GM18909 (cell line): ENCODE measurements around the gene POLR1C.
"Not testable (repeated sequence)": the region's sequence is repeated elsewhere in the genome, so short reads cannot be mapped to it uniquely, and the experiment has no call there.

Experiments used
- ATAC-seq: cut with Tn5 transposase; IDR thresholded peaks from one replicate; pipeline ENCODE4 v1.9.1; 2021; ENCODE audit warnings: mild to moderate bottlenecking; ENCODE audit not compliant: unreplicated experiment, poor library complexity

POLR1C gene

DNA sequence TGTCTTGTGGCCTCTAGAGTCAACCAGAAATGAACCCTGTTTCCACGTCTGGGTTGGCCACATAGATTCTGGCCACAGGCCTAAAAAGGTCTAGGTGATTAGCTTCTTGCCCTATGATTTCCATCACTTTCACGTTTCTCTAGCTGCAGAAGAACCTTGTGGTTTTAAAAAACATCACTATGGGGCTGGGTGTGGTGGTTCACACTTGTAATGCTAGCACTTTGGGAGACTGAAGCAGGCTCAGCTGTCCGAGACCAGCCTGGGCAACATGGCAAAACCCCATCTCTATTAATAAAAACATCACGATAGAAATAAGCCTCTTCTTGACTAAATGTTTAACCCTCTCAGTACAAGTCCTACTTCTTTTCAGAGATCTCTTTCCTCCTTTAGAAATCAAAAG, 27.6 kb downstream of the POLR1C start:
- ATAC-seq = no peak

DNA sequence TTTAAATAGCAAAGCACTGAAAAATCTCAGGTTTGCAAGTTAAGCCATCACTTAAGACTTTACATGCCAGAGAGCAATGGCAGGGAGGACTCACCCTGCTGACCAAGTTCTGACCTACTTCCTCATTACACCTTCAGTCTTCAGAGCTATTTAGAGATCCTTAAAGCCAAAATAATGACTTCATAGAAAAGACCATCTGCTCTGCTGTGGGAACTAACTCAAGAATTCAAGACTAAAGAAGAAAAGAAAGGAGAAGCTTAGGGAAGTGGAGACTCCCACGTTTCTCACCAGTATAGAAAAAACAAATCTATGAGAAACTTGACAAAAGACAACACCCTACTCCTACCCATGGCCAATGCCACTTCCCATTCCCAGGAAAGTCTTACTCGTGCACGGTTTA, 30.3 kb downstream of the POLR1C start:
- ATAC-seq = no peak

DNA sequence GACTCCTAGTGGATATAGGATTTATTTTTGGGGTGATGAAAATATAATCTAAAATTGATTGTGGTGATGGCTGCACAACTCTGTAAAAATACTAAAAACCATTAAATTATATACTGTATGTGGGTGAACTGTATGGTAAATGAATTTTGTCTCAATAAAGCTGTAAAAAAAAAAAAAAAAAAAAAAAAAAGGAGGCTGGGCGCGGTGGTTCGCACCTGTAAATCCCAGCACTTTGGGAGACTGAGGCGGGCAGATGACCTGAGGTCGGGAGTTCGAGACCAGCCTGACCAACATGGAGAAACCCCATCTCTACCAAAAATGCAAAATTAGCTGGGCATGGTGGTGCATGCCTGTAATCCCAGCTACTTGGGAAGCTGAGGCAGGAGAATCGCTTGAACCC, 40.7 kb downstream of the POLR1C start:
- not testable (repeated sequence) for ATAC-seq

DNA sequence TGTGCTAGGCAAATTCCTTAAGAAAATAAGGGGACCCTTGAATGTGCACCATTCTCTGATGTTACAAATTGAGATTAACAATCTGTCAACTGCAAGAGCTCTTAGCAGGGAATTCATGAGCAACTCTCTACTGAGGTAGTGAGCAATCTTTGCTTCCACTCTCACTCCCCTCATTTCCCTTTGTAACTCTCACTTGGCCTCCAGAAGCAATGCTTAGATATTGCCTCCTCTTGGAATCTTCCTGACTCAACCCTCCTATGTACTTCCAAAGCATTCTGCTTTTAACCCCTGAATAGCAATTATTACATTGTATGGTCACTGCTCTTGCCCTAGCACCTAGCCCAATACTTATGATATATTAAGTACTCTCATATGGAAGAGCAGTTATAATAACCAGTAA, 42.4 kb downstream of the POLR1C start:
- no peak for ATAC-seq

DNA sequence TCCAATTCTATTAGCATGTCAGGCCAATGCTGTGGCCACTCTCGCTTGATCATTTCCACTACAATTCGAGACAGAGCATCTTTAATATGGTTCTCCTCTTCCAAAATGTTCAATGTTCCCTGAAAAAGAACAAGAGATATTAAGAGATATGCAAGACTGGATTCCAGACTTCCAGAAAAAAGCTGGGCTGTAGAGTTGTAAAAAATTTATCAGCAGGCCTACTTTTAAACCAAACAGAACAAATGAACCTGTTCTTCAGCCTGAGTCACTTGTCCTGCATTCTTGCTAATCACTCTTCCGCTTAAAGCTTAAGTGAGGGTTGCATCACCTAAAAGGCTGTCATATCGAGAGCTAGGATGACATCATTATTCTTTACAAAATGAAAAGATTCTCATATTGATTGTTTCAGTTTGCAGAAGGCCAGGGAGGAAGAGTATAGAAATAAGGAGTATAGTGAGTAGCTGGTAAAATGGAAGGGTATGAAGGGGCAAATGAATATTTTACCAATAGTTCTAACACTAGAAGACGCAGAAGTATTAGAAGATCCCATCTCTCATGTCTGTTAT, 54.1 kb downstream of the POLR1C start:
- no peak for ATAC-seq
